HepG2 (cell line): ENCODE data around the gene ZFP36. TPM values are rescaled to one million over a fixed set of nuclear protein-coding genes. Genes with fewer than 3 reads are reported as not detected.

ENCODE experiments used
- ARHGAP35 ChIP-seq: sonication (generic); formaldehyde crosslinking; IDR thresholded peaks from 2 replicates; pipeline ENCODE4 v1.9.0; 2022; ENCODE audit warnings: mild to moderate bottlenecking, inconsistent platforms, moderate library complexity, missing genetic modification reagents, borderline replicate concordance
- ELF4 ChIP-seq: sonication (generic); formaldehyde crosslinking; IDR thresholded peaks from 2 replicates; pipeline ENCODE4 v1.5.0; 2020; ENCODE audit warnings: missing genetic modification reagents, mild to moderate bottlenecking, moderate library complexity, borderline replicate concordance
- KDM5A ChIP-seq: fragments of 200-600 bp; sonication (generic); IDR thresholded peaks from 2 replicates; pipeline ENCODE4 v1.7.0; 2018; ENCODE audit warnings: antibody characterized with exemption, mild to moderate bottlenecking, low read length, borderline replicate concordance
- KMT2B ChIP-seq: IDR thresholded peaks from 2 replicates; pipeline ENCODE4 v1.6.1; 2016; ENCODE audit warnings: missing genetic modification reagents, missing compliant biosample characterization
- MIER3 ChIP-seq: IDR thresholded peaks from 2 replicates; pipeline ENCODE4 v1.6.1; 2016; ENCODE audit warnings: missing compliant biosample characterization, borderline replicate concordance
- MIXL1 ChIP-seq: IDR thresholded peaks from 2 replicates; pipeline ENCODE4 v1.6.1; 2016
- MLLT10 ChIP-seq: sonication (generic); formaldehyde crosslinking; IDR thresholded peaks from 2 replicates; pipeline ENCODE4 v1.4.0; 2020; ENCODE audit warnings: missing genetic modification reagents
- MTA1 ChIP-seq: sonication (generic); formaldehyde crosslinking; IDR thresholded peaks from 2 replicates; pipeline ENCODE4 v1.4.0; 2020; ENCODE audit warnings: missing genetic modification reagents, mild to moderate bottlenecking, borderline replicate concordance
- RXRA ChIP-seq: sonication (generic); formaldehyde crosslinking; IDR thresholded peaks from 2 replicates; pipeline ENCODE4 v1.5.1; 2020; ENCODE audit warnings: missing genetic modification reagents
- SMARCC2 ChIP-seq: fragments of 450-650 bp; IDR thresholded peaks from 2 replicates; pipeline ENCODE4 v1.6.1; 2017; ENCODE audit warnings: antibody characterized with exemption, mild to moderate bottlenecking
- TBX3 ChIP-seq: fragments of 450-650 bp; IDR thresholded peaks from 2 replicates; pipeline ENCODE4 v1.6.1; 2017; ENCODE audit warnings: antibody characterized with exemption, mild to moderate bottlenecking, inconsistent platforms, borderline replicate concordance
- ZNF34 ChIP-seq: sonication (generic); formaldehyde crosslinking; IDR thresholded peaks from 2 replicates; pipeline ENCODE4 v1.4.0; 2020; ENCODE audit warnings: mild to moderate bottlenecking, missing genetic modification reagents, borderline replicate concordance
- ZNF350 ChIP-seq: sonication (generic); formaldehyde crosslinking; IDR thresholded peaks from 2 replicates; pipeline ENCODE4 v1.4.0; 2020; ENCODE audit warnings: mild to moderate bottlenecking, low read depth, missing genetic modification reagents, borderline replicate concordance
- ZNF451 ChIP-seq: sonication (generic); formaldehyde crosslinking; IDR thresholded peaks from 2 replicates; pipeline ENCODE4 v1.5.0; 2020; ENCODE audit warnings: mild to moderate bottlenecking, missing genetic modification reagents
- ZNF660 ChIP-seq: sonication (generic); formaldehyde crosslinking; IDR thresholded peaks from 2 replicates; pipeline ENCODE4 v1.5.1; 2020; ENCODE audit warnings: mild to moderate bottlenecking, low read depth, missing genetic modification reagents, borderline replicate concordance
- ZNF772 ChIP-seq: sonication (generic); formaldehyde crosslinking; IDR thresholded peaks from 2 replicates; pipeline ENCODE4 v1.5.0; 2020; ENCODE audit warnings: mild to moderate bottlenecking, missing genetic modification reagents
- ZNF816 ChIP-seq: sonication (generic); formaldehyde crosslinking; IDR thresholded peaks from 2 replicates; pipeline ENCODE4 v1.8.0; 2022; ENCODE audit warnings: missing genetic modification reagents, mild to moderate bottlenecking, borderline replicate concordance
- ZNF878 ChIP-seq: sonication (generic); formaldehyde crosslinking; IDR thresholded peaks from 2 replicates; pipeline ENCODE4 v1.8.1; 2023; ENCODE audit warnings: mild to moderate bottlenecking, missing genetic modification reagents, moderate library complexity
- ZSCAN9 ChIP-seq: IDR thresholded peaks from 2 replicates; pipeline ENCODE4 v1.6.1; 2016; ENCODE audit warnings: borderline replicate concordance
- polyA plus RNA-seq, 8 experiments: library from polyadenylated mRNA; depleted of rRNA in 3 of 8; stranded (reverse) in 7 of 8; unstranded in 1 of 8; fragments of >200 nt; fragmentation: Illumina TruSeq in 4 of 8; extraction: Trizol in 4 of 8; gene quantifications; 2 replicates each; pipeline versions ENCODE4 v1.2.1 to v1.2.3, GENCODE V29; 2011 to 2016; ENCODE audit warnings: low read depth in 4 of 8, missing spikeins in 1 of 8, mixed read lengths in 1 of 8; ENCODE audit not compliant: insufficient read depth in 1 of 8
- total RNA-seq, 5 experiments: library from RNA; depleted of rRNA; stranded (reverse); fragments of >200 nt; fragmentation: Illumina TruSeq; extraction: Trizol; gene quantifications; 2 replicates each; pipeline ENCODE4 v1.2.3, GENCODE V29; 2016; ENCODE audit warnings: low read depth in 1 of 5
- TF ChIP-seq, protein P1 (sequence below): IDR thresholded peaks from 2 replicates; pipeline ENCODE4 v1.6.1; 2018; ENCODE audit warnings: missing genetic modification reagents
- TF ChIP-seq, protein P2 (sequence below): sonication (generic); formaldehyde crosslinking; IDR thresholded peaks from 2 replicates; pipeline ENCODE4 v1.4.0; 2020; ENCODE audit warnings: missing genetic modification reagents
- TF ChIP-seq, protein P3 (sequence below), 2 experiments: sonication (generic) in 1 of 2; formaldehyde crosslinking in 1 of 2; IDR thresholded peaks; 2 replicates each; pipeline versions ENCODE4 v1.5.1 to v1.6.1; 2011 to 2020; ENCODE audit warnings: borderline replicate concordance in 1 of 2, low read depth in 1 of 2, low read length in 1 of 2, mild to moderate bottlenecking in 1 of 2, missing genetic modification reagents in 1 of 2, moderate library complexity in 1 of 2
- TF ChIP-seq, protein P4 (sequence below): sonication (generic); formaldehyde crosslinking; conservative IDR thresholded peaks from 2 replicates; pipeline ENCODE4 v1.8.0; 2022; ENCODE audit warnings: missing genetic modification reagents

ZFP36 gene
- total and polyA plus RNA-seq, 2 of the 13 experiments (the other 11 are each of a cell fraction or from before 2014, with no cell fraction given) = 1.4 to 1.7 TPM

DNA sequence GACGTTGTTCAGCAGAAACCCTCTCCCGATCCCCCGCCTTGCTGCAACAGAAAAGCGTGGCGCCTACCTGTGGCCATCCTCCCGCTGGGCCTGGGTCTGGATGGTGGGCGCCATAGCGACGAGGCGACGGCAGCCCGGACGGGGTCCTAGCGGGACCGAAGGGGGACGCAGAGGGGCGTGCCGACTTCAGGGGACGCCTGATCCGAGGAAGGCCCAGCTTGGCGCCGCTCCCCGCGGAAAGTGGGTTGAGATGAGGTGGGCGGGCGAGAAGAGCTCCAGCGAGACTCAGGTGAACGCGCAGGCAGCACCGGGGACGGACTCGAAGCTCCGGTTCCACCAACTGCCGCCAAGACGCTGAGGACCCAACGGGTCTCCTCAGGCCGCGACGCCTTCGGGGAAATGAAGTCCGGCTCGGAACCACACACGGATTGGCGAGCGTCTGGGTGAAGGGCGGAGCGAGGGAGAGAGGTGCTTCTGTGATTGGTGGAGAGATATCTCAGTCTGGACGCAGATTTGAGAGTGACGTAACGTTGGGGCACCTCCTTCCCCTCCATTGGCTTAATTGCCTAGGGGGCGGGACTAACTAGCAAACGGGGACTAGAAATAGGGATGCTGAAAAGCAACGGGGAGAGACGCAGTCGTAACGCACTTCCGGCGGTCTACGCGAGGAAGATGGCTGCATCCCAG lies 15.8 kb upstream of the ZFP36 start, which contains the start of the genes MED29 and PAF1 (continued):
- TF ChIP-seq ELF4 (CRISPR knock-in tag) = no peak
- TF ChIP-seq ARHGAP35 (CRISPR knock-in tag) = peak; percentile 82; the same call in 1 of the 2 replicates
- TF ChIP-seq MLLT10 (CRISPR knock-in tag) = no peak
- TF ChIP-seq, protein P1, sequence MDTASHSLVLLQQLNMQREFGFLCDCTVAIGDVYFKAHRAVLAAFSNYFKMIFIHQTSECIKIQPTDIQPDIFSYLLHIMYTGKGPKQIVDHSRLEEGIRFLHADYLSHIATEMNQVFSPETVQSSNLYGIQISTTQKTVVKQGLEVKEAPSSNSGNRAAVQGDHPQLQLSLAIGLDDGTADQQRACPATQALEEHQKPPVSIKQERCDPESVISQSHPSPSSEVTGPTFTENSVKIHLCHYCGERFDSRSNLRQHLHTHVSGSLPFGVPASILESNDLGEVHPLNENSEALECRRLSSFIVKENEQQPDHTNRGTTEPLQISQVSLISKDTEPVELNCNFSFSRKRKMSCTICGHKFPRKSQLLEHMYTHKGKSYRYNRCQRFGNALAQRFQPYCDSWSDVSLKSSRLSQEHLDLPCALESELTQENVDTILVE (CRISPR knock-in tag) = no peak; the same call in 1 of the 2 replicates
- TF ChIP-seq ZNF772 = no peak; the same call in 1 of the 2 replicates
- no peak for TF ChIP-seq RXRA
- TF ChIP-seq ZNF878 (CRISPR knock-in tag) = 0 out of 2 replicates have a peak, but pooled peaks have one; percentile 20
- TF ChIP-seq ZNF816 = no peak
- TF ChIP-seq, protein P2, sequence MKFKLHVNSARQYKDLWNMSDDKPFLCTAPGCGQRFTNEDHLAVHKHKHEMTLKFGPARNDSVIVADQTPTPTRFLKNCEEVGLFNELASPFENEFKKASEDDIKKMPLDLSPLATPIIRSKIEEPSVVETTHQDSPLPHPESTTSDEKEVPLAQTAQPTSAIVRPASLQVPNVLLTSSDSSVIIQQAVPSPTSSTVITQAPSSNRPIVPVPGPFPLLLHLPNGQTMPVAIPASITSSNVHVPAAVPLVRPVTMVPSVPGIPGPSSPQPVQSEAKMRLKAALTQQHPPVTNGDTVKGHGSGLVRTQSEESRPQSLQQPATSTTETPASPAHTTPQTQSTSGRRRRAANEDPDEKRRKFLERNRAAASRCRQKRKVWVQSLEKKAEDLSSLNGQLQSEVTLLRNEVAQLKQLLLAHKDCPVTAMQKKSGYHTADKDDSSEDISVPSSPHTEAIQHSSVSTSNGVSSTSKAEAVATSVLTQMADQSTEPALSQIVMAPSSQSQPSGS (CRISPR knock-in tag) = no peak
- TF ChIP-seq, protein P3, sequence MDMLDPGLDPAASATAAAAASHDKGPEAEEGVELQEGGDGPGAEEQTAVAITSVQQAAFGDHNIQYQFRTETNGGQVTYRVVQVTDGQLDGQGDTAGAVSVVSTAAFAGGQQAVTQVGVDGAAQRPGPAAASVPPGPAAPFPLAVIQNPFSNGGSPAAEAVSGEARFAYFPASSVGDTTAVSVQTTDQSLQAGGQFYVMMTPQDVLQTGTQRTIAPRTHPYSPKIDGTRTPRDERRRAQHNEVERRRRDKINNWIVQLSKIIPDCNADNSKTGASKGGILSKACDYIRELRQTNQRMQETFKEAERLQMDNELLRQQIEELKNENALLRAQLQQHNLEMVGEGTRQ (IDR thresholded peaks at IDR 0.05; ENCODE audit: low read depth, low read length) = no peak
- TF ChIP-seq, protein P3 (CRISPR knock-in tag; IDR thresholded peaks at IDR 0.05; ENCODE audit: borderline replicate concordance) = no peak; the same call in 1 of the 2 replicates
- peak; percentile 70; the same call in 1 of the 2 replicates for TF ChIP-seq ZNF350 (CRISPR knock-in tag)
- TF ChIP-seq TBX3 = no peak
- TF ChIP-seq ZNF451 (CRISPR knock-in tag) = no peak
- peak; percentile 90; the same call in 1 of the 2 replicates for TF ChIP-seq MTA1 (CRISPR knock-in tag)
- TF ChIP-seq KMT2B (CRISPR knock-in tag) = peak; percentile 61; the same call in 1 of the 2 replicates
- peak; percentile 77 for TF ChIP-seq MIXL1 (CRISPR knock-in tag)
- peak; percentile 19; the same call in 1 of the 2 replicates for TF ChIP-seq ZSCAN9 (CRISPR knock-in tag)
- TF ChIP-seq SMARCC2 = no peak
- peak; percentile 80; the same call in 1 of the 2 replicates for TF ChIP-seq KDM5A
- TF ChIP-seq MIER3 = peak; percentile 35; the same call in 1 of the 2 replicates
- TF ChIP-seq ZNF34 = peak; percentile 30; the same call in 1 of the 2 replicates
- TF ChIP-seq ZNF660 (CRISPR knock-in tag) = 0 out of 2 replicates have a peak, but pooled peaks have one; percentile 33
- TF ChIP-seq, protein P4, sequence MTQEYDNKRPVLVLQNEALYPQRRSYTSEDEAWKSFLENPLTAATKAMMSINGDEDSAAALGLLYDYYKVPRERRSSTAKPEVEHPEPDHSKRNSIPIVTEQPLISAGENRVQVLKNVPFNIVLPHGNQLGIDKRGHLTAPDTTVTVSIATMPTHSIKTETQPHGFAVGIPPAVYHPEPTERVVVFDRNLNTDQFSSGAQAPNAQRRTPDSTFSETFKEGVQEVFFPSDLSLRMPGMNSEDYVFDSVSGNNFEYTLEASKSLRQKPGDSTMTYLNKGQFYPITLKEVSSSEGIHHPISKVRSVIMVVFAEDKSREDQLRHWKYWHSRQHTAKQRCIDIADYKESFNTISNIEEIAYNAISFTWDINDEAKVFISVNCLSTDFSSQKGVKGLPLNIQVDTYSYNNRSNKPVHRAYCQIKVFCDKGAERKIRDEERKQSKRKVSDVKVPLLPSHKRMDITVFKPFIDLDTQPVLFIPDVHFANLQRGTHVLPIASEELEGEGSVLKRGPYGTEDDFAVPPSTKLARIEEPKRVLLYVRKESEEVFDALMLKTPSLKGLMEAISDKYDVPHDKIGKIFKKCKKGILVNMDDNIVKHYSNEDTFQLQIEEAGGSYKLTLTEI (CRISPR knock-in tag) = no peak
